HG02852 (cell line): ENCODE results near the gene ABCA13.
"Not testable (repeated sequence)": the region's sequence is repeated elsewhere in the genome, so short reads cannot be mapped to it uniquely, and the experiment has no call there.

Source experiments
- ATAC-seq: cut with Tn5 transposase; IDR thresholded peaks from one replicate; pipeline ENCODE4 v1.9.1; 2021; ENCODE audit warnings: mild to moderate bottlenecking, moderate library complexity; ENCODE audit not compliant: unreplicated experiment

ABCA13 gene

GRCh38 chr7:48171202-48171601, at the start of gene ABCA13:
ABCA13 (plus strand) TSS chr7:48171458; CDS start chr7:48171484, 26 bp downstream.
- no peak for ATAC-seq

GRCh38 chr7:48126037-48126436, 45.2 kb upstream of the ABCA13 start:
- no peak for ATAC-seq

- ATAC-seq, result peak; percentile 95
Measured at GRCh38 chr7:48130658-48131108, 40.6 kb upstream of the ABCA13 start.

GRCh38 chr7:48132792-48133191, 38.5 kb upstream of the ABCA13 start:
- no peak for ATAC-seq

GRCh38 chr7:48139459-48139858, 31.8 kb upstream of the ABCA13 start:
- ATAC-seq, result no peak

- ATAC-seq, result no peak
Measured at GRCh38 chr7:48140001-48140681, 31.1 kb upstream of the ABCA13 start.

GRCh38 chr7:48141521-48141920, 29.7 kb upstream of the ABCA13 start:
- no peak for ATAC-seq

- no peak for ATAC-seq
Measured at GRCh38 chr7:48144291-48144768, 26.9 kb upstream of the ABCA13 start.

- ATAC-seq, result no peak
Measured at GRCh38 chr7:48147078-48147591, 24.1 kb upstream of the ABCA13 start.

- not testable (repeated sequence) for ATAC-seq
Measured at GRCh38 chr7:48147690-48148089, 23.6 kb upstream of the ABCA13 start.

- ATAC-seq, result no peak
Measured at GRCh38 chr7:48148311-48148710, 22.9 kb upstream of the ABCA13 start.

GRCh38 chr7:48149058-48149457, 22.2 kb upstream of the ABCA13 start:
- no peak for ATAC-seq

- ATAC-seq, result no peak
Measured at GRCh38 chr7:48150086-48150485, 21.2 kb upstream of the ABCA13 start.

- ATAC-seq, result peak; percentile 54
Measured at GRCh38 chr7:48154792-48155413, 16.4 kb upstream of the ABCA13 start.

- ATAC-seq, result no peak
Measured at GRCh38 chr7:48158404-48158803, 12.9 kb upstream of the ABCA13 start.

- no peak for ATAC-seq
Measured at GRCh38 chr7:48161407-48162125, 9.7 kb upstream of the ABCA13 start.

GRCh38 chr7:48165157-48165556, 6.1 kb upstream of the ABCA13 start:
- no peak for ATAC-seq

GRCh38 chr7:48168159-48168558, 3.1 kb upstream of the ABCA13 start:
- no peak for ATAC-seq

- ATAC-seq, result no peak
Measured at GRCh38 chr7:48170506-48170905, 752 bp upstream of the ABCA13 start.

GRCh38 chr7:48173313-48173712, 2.1 kb downstream of the ABCA13 start:
- ATAC-seq, result no peak

- no peak for ATAC-seq
Measured at GRCh38 chr7:48173756-48174382, 2.6 kb downstream of the ABCA13 start.
